ENCODE data around the gene RNASE13.

DNA sequence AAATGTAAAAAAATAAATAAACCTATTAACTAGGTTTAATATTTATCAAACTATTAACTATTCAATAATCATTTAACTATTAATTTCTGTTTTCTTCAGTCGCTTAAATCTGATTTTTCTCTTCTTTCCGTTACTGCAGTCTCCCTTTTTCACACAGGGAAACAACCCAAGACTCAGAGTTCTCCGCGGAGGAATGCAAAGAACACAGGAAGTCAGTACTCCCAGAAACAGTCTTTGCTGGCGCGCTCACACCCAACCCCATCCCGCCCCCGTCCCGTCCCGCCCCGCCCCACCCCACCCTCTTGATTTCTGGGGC lies 45.2 kb downstream of the RNASE13 start:
- TF ChIP-seq, protein P1, sequence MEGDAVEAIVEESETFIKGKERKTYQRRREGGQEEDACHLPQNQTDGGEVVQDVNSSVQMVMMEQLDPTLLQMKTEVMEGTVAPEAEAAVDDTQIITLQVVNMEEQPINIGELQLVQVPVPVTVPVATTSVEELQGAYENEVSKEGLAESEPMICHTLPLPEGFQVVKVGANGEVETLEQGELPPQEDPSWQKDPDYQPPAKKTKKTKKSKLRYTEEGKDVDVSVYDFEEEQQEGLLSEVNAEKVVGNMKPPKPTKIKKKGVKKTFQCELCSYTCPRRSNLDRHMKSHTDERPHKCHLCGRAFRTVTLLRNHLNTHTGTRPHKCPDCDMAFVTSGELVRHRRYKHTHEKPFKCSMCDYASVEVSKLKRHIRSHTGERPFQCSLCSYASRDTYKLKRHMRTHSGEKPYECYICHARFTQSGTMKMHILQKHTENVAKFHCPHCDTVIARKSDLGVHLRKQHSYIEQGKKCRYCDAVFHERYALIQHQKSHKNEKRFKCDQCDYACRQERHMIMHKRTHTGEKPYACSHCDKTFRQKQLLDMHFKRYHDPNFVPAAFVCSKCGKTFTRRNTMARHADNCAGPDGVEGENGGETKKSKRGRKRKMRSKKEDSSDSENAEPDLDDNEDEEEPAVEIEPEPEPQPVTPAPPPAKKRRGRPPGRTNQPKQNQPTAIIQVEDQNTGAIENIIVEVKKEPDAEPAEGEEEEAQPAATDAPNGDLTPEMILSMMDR (conservative IDR thresholded peaks at IDR 0.05): no peak
- no peak for TF ChIP-seq EZH2 (IDR thresholded peaks at IDR 0.05; ENCODE audit: low read depth)

Data from PC-9 (cell line).